ENCODE results near the gene RFTN1. TPM values are rescaled to one million over a fixed set of nuclear protein-coding genes. Genes with fewer than 3 reads are reported as not detected.

Gene RFTN1
- total and polyA plus RNA-seq, 2 experiments from 2014 or later = 3.3 to 7.2 TPM

DNA sequence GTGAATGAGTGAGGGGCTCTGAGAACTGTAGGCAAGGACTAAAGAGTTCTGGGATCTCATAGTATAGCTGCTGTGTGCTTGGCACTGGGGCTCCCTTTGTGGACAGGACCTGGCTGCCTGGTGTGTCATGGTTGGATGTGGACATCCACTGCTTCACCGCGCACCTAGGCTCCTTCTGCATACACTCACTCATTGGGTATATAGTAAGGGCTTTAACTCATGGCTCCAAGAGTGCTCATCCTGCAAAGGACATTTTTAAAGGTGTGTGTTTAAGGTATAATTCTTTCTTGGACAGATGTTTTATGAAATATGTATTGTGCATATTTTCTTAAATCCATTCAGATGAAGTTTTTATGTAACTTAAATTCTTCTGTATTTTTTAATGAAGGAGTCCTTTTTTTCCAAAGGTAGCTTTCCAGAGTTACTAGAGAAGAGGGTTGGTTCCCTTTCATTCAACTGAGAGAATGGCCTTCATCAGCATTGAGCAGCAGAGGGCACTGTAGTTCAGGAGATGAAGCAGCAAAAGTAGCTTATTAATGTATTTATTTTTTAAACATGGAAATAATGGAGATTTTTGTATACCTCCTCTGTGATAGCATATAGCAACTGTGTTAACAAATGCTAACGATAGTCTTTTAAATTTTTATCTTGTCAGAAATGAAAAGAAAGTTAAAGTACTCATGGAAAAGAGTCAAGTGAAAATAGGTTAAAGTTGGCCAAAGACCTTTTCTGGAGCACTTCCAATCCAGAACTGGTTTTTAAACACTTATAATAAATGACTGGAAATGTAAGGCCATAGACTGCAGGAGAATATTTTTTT, 223.3 kb downstream of the RFTN1 start:
- peaks cover 44% of the 10 kb centered on the region for H3K36me3 Mint-ChIP-seq (ENCODE audit: low read depth)
- H3K79me2 ChIP-seq (replicated peaks; ENCODE audit: insufficient read depth) = peaks cover 28% of the 10 kb centered on the region
- no peaks in the 10 kb centered on the region for H3K4me1 Mint-ChIP-seq
- H3K4me1 ChIP-seq (ENCODE audit: insufficient read depth) = no peaks in the 10 kb centered on the region
- H3F3A ChIP-seq (replicated peaks; ENCODE audit: low read depth) = no peaks in the 10 kb centered on the region
- H3K4me3 ChIP-seq = no peak overlapping the region
- H3K27me3 Mint-ChIP-seq (ENCODE audit: insufficient read depth, low read depth, poor library complexity) = no peaks in the 10 kb centered on the region
- H3K27me3 ChIP-seq (ENCODE audit: insufficient read depth) = no peaks in the 10 kb centered on the region
- H3K4me3 Mint-ChIP-seq = no peak overlapping the region
- H3K4me2 ChIP-seq = no peak overlapping the region
- no peak overlapping the region for H2AFZ ChIP-seq
- peak; percentile 75 for DNase-seq (ENCODE audit: low spot score)
- no peak overlapping the region for H3K27ac ChIP-seq (ENCODE audit: low read depth)
- H3K9me3 Mint-ChIP-seq = no peaks in the 10 kb centered on the region; the same call in 1 of the 3 replicates
- no peak for TF ChIP-seq NANOG (IDR thresholded peaks at IDR 0.05; ENCODE audit: borderline replicate concordance)
- no peak for TF ChIP-seq EZH2 (IDR thresholded peaks at IDR 0.05; ENCODE audit: low read depth, unreplicated experiment)
- TF ChIP-seq, protein P1, sequence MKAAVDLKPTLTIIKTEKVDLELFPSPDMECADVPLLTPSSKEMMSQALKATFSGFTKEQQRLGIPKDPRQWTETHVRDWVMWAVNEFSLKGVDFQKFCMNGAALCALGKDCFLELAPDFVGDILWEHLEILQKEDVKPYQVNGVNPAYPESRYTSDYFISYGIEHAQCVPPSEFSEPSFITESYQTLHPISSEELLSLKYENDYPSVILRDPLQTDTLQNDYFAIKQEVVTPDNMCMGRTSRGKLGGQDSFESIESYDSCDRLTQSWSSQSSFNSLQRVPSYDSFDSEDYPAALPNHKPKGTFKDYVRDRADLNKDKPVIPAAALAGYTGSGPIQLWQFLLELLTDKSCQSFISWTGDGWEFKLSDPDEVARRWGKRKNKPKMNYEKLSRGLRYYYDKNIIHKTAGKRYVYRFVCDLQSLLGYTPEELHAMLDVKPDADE (IDR thresholded peaks at IDR 0.05) = no peak
- TF ChIP-seq, protein P2, sequence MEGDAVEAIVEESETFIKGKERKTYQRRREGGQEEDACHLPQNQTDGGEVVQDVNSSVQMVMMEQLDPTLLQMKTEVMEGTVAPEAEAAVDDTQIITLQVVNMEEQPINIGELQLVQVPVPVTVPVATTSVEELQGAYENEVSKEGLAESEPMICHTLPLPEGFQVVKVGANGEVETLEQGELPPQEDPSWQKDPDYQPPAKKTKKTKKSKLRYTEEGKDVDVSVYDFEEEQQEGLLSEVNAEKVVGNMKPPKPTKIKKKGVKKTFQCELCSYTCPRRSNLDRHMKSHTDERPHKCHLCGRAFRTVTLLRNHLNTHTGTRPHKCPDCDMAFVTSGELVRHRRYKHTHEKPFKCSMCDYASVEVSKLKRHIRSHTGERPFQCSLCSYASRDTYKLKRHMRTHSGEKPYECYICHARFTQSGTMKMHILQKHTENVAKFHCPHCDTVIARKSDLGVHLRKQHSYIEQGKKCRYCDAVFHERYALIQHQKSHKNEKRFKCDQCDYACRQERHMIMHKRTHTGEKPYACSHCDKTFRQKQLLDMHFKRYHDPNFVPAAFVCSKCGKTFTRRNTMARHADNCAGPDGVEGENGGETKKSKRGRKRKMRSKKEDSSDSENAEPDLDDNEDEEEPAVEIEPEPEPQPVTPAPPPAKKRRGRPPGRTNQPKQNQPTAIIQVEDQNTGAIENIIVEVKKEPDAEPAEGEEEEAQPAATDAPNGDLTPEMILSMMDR (conservative IDR thresholded peaks at IDR 0.05; ENCODE audit: low read depth in 2 of 2) = peak; percentile 89 to 98
- no peak for TF ChIP-seq ZNF331 (CRISPR knock-in tag; IDR thresholded peaks at IDR 0.05; ENCODE audit: low read depth)
- TF ChIP-seq ZNF114 (CRISPR knock-in tag; IDR thresholded peaks at IDR 0.05) = no peak
- no peak for TF ChIP-seq EZH2phosphoT487 (IDR thresholded peaks at IDR 0.05; ENCODE audit: unreplicated experiment)
- TF ChIP-seq, protein P3, sequence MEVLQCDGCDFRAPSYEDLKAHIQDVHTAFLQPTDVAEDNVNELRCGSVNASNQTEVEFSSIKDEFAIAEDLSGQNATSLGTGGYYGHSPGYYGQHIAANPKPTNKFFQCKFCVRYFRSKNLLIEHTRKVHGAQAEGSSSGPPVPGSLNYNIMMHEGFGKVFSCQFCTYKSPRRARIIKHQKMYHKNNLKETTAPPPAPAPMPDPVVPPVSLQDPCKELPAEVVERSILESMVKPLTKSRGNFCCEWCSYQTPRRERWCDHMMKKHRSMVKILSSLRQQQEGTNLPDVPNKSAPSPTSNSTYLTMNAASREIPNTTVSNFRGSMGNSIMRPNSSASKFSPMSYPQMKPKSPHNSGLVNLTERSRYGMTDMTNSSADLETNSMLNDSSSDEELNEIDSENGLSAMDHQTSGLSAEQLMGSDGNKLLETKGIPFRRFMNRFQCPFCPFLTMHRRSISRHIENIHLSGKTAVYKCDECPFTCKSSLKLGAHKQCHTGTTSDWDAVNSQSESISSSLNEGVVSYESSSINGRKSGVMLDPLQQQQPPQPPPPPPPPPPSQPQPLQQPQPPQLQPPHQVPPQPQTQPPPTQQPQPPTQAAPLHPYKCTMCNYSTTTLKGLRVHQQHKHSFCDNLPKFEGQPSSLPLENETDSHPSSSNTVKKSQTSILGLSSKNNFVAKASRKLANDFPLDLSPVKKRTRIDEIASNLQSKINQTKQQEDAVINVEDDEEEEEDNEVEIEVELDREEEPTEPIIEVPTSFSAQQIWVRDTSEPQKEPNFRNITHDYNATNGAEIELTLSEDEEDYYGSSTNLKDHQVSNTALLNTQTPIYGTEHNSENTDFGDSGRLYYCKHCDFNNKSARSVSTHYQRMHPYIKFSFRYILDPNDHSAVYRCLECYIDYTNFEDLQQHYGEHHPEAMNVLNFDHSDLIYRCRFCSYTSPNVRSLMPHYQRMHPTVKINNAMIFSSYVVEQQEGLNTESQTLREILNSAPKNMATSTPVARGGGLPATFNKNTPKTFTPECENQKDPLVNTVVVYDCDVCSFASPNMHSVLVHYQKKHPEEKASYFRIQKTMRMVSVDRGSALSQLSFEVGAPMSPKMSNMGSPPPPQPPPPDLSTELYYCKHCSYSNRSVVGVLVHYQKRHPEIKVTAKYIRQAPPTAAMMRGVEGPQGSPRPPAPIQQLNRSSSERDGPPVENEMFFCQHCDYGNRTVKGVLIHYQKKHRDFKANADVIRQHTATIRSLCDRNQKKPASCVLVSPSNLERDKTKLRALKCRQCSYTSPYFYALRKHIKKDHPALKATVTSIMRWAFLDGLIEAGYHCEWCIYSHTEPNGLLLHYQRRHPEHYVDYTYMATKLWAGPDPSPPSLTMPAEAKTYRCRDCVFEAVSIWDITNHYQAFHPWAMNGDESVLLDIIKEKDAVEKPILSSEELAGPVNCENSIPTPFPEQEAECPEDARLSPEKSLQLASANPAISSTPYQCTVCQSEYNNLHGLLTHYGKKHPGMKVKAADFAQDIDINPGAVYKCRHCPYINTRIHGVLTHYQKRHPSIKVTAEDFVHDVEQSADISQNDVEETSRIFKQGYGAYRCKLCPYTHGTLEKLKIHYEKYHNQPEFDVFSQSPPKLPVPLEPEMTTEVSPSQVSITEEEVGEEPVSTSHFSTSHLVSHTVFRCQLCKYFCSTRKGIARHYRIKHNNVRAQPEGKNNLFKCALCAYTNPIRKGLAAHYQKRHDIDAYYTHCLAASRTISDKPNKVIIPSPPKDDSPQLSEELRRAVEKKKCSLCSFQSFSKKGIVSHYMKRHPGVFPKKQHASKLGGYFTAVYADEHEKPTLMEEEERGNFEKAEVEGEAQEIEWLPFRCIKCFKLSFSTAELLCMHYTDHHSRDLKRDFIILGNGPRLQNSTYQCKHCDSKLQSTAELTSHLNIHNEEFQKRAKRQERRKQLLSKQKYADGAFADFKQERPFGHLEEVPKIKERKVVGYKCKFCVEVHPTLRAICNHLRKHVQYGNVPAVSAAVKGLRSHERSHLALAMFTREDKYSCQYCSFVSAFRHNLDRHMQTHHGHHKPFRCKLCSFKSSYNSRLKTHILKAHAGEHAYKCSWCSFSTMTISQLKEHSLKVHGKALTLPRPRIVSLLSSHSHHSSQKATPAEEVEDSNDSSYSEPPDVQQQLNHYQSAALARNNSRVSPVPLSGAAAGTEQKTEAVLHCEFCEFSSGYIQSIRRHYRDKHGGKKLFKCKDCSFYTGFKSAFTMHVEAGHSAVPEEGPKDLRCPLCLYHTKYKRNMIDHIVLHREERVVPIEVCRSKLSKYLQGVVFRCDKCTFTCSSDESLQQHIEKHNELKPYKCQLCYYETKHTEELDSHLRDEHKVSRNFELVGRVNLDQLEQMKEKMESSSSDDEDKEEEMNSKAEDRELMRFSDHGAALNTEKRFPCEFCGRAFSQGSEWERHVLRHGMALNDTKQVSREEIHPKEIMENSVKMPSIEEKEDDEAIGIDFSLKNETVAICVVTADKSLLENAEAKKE (CRISPR knock-in tag; IDR thresholded peaks at IDR 0.05) = no peak
- no peaks in the 10 kb centered on the region for H3K9me2 ChIP-seq (ENCODE audit: insufficient read depth)
- H4K20me1 ChIP-seq (replicated peaks; ENCODE audit: insufficient read depth) = no peaks in the 10 kb centered on the region
- no peak overlapping the region for H3K27ac Mint-ChIP-seq
- peak; percentile 66 for ATAC-seq
- H3K36me3 ChIP-seq (ENCODE audit: insufficient read depth) = peaks cover 5% of the 10 kb centered on the region; the same call in 1 of the 2 replicates

Data from GM23338 (cell line).